Hematopoietic multipotent progenitor cell (in vitro differentiated cells): Measurements from ENCODE around the gene VWA7. TPM values are rescaled to one million over a fixed set of nuclear protein-coding genes. Genes with fewer than 3 reads are reported as not detected.

Experiments
- small RNA-seq: library from RNA; depleted of rRNA; stranded (forward); fragments of <200 nt; gene quantifications from one replicate; pipeline ENCODE3, GENCODE V24; 2012
- total RNA-seq: library from RNA; depleted of rRNA; stranded (reverse); fragments of >200 nt; gene quantifications from one replicate; pipeline ENCODE4 v1.2.3, GENCODE V29; 2012

VWA7 gene
- total RNA-seq, 1 donor = 2.4 TPM

Small RNA genes lying within 50 kb of the gene (small RNA-seq; reads per million reads assigned to genes)
- gene MSH5-SAPCD1 = not detected
- not detected for gene RF00019
- gene RNU6-850P = not detected
- not detected for gene SAPCD1

Other genes with a start within 250 kb of the VWA7 start
- not detected for gene MCCD1, start 248.4 kb downstream of the VWA7 start, total RNA-seq
- gene DDX39B, start 235.3 kb downstream of the VWA7 start, total RNA-seq = 571 TPM
- 1.1 TPM for gene ATP6V1G2, start 230.7 kb downstream of the VWA7 start, total RNA-seq
- gene NFKBIL1, start 229.7 kb downstream of the VWA7 start, total RNA-seq = 33.7 TPM
- gene LTA, start 205.0 kb downstream of the VWA7 start, total RNA-seq = under 0.01 TPM
- gene TNF, start 201.8 kb downstream of the VWA7 start, total RNA-seq = 0.27 TPM
- gene LTB, start 194.9 kb downstream of the VWA7 start, total RNA-seq = 31.0 TPM
- 74.9 TPM for gene LST1, start 191.1 kb downstream of the VWA7 start, total RNA-seq
- 0.27 TPM for gene NCR3, start 184.3 kb downstream of the VWA7 start, total RNA-seq
- 66.8 TPM for gene AIF1, start 162.1 kb downstream of the VWA7 start, total RNA-seq
- 117 TPM for gene PRRC2A, start 156.6 kb downstream of the VWA7 start, total RNA-seq
- gene BAG6, start 124.7 kb downstream of the VWA7 start, total RNA-seq = 172 TPM
- 3.8 TPM for gene APOM, start 121.4 kb downstream of the VWA7 start, total RNA-seq
- gene C6orf47, start 116.5 kb downstream of the VWA7 start, total RNA-seq = 19.1 TPM
- gene GPANK1, start 112.3 kb downstream of the VWA7 start, total RNA-seq = 16.2 TPM
- 232 TPM for gene CSNK2B, start 111.2 kb downstream of the VWA7 start, total RNA-seq
- 7.8 TPM for gene LY6G5B, start 107.4 kb downstream of the VWA7 start, total RNA-seq
- 3.5 TPM for gene LY6G5C, start 96.3 kb downstream of the VWA7 start, total RNA-seq
- 75.4 TPM for gene ABHD16A, start 74.0 kb downstream of the VWA7 start, total RNA-seq
- gene LY6G6F, start 70.5 kb downstream of the VWA7 start, total RNA-seq = 0.54 TPM
- 1.6 TPM for gene LY6G6D, start 62.0 kb downstream of the VWA7 start, total RNA-seq
- gene LY6G6C, start 55.6 kb downstream of the VWA7 start, total RNA-seq = 0.54 TPM
- 7.8 TPM for gene MPIG6B, start 54.0 kb downstream of the VWA7 start, total RNA-seq
- gene DDAH2, start 48.0 kb downstream of the VWA7 start, total RNA-seq = 223 TPM
- gene CLIC1, start 40.8 kb downstream of the VWA7 start, total RNA-seq = 794 TPM
- gene MSH5, start 37.3 kb downstream of the VWA7 start, total RNA-seq = 32.3 TPM
- 0.27 TPM for gene SAPCD1, start 14.7 kb downstream of the VWA7 start, total RNA-seq
- gene VARS1, start 18.4 kb upstream of the VWA7 start, total RNA-seq = 52.0 TPM
- 70.6 TPM for gene LSM2, start 29.6 kb upstream of the VWA7 start, total RNA-seq
- 1.9 TPM for gene HSPA1L, start 38.0 kb upstream of the VWA7 start, total RNA-seq
- 358 TPM for gene HSPA1A, start 38.2 kb upstream of the VWA7 start, total RNA-seq
- 303 TPM for gene HSPA1B, start 50.4 kb upstream of the VWA7 start, total RNA-seq
- 51.7 TPM for gene NEU1, start 85.5 kb upstream of the VWA7 start, total RNA-seq
- gene SLC44A4, start 101.7 kb upstream of the VWA7 start, total RNA-seq = 0.81 TPM
- gene EHMT2, start 120.4 kb upstream of the VWA7 start, total RNA-seq = 128 TPM
- gene ZBTB12, start 124.8 kb upstream of the VWA7 start, total RNA-seq = 8.9 TPM
- gene C2, start 150.4 kb upstream of the VWA7 start, total RNA-seq = 0.54 TPM
- gene CFB, start 168.8 kb upstream of the VWA7 start, total RNA-seq = 0.54 TPM
- 44.7 TPM for gene NELFE, start 181.6 kb upstream of the VWA7 start, total RNA-seq
- 62.7 TPM for gene SKIC2, start 181.8 kb upstream of the VWA7 start, total RNA-seq
- 36.4 TPM for gene DXO, start 194.8 kb upstream of the VWA7 start, total RNA-seq
- 5.9 TPM for gene C4A, start 204.7 kb upstream of the VWA7 start, total RNA-seq
- gene C4B, start 237.5 kb upstream of the VWA7 start, total RNA-seq = 4.6 TPM